ENCODE data around the gene LARP1B.

LARP1B gene

DNA sequence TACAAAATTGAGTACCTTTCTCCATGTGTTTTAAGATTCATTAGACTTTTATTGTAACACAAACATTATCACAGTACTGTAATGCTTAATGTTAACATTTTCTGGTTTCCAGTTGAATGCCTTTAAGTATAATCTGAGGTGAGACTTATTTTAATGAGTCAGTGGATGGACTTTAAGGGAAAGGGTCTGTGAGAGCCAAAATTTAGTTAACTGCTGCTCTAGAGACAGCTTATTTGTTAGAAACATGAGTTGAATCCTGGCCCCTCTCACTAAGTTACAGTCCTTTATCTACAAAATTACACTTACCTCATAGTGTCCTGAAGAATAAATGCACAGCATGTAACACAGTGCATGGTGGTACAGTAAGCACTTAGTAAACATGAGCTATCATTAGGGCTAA, 160.5 kb downstream of the LARP1B start:
- no peaks in the 10 kb centered on the region for H3K27me3 ChIP-seq (ENCODE audit: control insufficient read depth, insufficient read depth, low read length)
- no peak overlapping the region for H3K4me3 ChIP-seq (ENCODE audit: low read length)
- H3K27ac ChIP-seq (ENCODE audit: low read length), result no peak overlapping the region
- DNase-seq (ENCODE audit: low read depth, low spot score), result no peak
- H3K4me1 ChIP-seq (ENCODE audit: control insufficient read depth, insufficient read depth, low read length), result no peaks in the 10 kb centered on the region
- no peaks in the 10 kb centered on the region for H3K9me3 ChIP-seq (ENCODE audit: control insufficient read depth, insufficient read depth, low read length)
- H3K36me3 ChIP-seq (ENCODE audit: control insufficient read depth, insufficient read depth, low read length), result no peaks in the 10 kb centered on the region

DNA sequence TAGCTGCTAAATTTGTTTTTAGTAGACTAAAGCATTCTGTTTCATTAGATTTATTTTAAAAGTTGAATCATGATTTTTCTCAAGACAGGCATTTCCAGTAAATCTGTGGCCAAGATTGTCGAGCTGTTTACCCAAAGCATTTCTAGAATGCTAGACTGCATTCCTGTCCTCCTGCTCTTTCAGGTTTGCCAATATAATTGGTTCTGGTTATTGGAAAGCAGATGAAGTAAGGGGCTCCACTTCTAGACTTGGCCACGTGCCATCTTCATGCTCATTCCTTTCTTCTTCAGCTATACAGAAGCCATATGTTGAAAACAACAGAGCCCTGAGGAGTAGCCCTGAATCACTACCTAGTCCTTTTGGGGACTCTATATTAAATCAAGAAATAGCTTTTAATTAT, 164.0 kb downstream of the LARP1B start:
- H3K4me1 ChIP-seq (ENCODE audit: control insufficient read depth, insufficient read depth, low read length), result no peaks in the 10 kb centered on the region
- no peaks in the 10 kb centered on the region for H3K36me3 ChIP-seq (ENCODE audit: control insufficient read depth, insufficient read depth, low read length)
- H3K27me3 ChIP-seq (ENCODE audit: control insufficient read depth, insufficient read depth, low read length), result no peaks in the 10 kb centered on the region
- H3K27ac ChIP-seq (ENCODE audit: low read length), result no peak overlapping the region
- no peak overlapping the region for H3K4me3 ChIP-seq (ENCODE audit: low read length)
- no CpG with 5 or more reads among the region's 2 CpGs for WGBS (ENCODE audit: insufficient coverage, insufficient read length)
- no peaks in the 10 kb centered on the region for H3K9me3 ChIP-seq (ENCODE audit: control insufficient read depth, insufficient read depth, low read length)
- no peak for DNase-seq (ENCODE audit: low read depth, low spot score)

DNA sequence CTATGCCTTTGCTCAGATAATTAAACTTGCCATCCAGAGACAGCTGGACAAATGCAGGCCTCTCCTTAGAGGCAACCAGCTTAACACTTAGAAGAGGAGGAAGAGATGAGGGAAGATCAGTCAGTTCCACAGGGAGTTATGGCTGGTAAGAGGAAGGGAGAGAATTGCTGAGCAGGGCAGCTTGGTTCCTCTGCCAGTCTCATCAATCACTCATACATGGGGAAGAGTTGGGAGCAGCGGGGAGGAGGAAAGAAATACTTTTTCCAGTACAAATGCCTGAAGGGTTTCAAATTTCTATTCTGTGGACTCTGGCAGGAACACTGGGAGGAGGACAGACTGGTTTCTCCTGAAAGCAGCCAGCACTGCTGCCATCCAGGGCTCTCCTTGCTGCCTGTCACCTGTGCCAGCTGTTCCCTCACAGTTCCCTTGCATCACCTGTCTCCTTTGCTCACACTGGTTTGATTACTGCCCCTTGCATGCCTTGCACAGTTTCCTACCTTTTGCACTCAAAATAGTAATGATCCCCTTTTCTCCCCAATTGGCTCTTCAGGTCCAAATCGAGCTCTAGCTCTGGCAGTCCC, 167.0 kb downstream of the LARP1B start:
- H3K27ac ChIP-seq (ENCODE audit: low read length), result no peak overlapping the region
- WGBS (ENCODE audit: insufficient coverage, insufficient read length), result no CpG with 5 or more reads among the region's 2 CpGs
- no peak for DNase-seq (ENCODE audit: low read depth, low spot score)

DNA sequence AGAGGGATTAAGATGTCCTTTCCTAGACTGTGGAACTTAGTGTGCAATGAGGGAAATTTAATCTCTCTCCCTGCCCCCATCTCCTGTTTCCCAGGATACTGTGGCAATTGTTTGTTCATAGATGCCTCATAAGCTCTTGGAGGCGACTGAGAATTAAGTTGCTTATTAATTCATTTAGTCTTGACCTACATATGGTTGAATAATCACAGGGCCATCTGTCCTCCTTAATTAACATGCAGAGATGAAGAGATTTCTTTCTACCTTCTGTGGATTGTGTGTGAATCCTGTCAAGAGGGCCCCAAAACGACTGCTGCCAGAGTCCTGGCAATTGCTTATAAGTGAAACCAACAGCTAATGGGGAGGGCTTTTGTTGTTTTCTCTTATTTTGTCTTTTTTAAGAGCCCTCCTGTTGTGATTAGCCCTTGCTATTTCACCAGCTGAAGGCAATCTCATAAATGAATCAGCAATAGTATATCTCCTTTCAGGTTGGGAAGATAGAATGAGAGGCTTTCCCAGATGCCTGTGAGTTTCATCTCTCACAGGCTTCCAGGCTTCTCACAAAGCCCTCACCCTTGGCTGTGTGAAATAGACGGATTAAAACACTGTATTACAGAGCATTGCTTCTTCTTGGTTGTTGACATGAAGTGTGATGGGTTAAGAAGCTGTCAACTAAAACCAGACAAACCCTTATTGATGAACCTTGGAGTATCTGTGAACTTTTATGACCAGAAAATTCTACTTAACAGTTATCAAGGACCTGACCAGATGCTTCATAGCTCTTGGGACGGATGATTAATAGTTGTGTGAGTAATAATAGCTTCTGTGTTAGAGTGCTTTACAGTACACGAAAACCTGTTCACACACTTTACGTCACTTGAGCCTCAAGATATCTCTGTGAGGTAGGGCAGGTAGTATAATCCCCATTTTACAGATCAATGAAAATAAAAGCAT, 168.0 kb downstream of the LARP1B start:
- DNase-seq (ENCODE audit: low read depth, low spot score), result no peak
- Histone ChIP-seq H3K27me3 (ENCODE audit: control insufficient read depth, insufficient read depth, low read length) (no peaks in the 10 kb centered on the region), H3K36me3 (ENCODE audit: control insufficient read depth, insufficient read depth, low read length) (no peaks in the 10 kb centered on the region), H3K4me3 (ENCODE audit: low read length) (no peak overlapping the region), H3K4me1 (ENCODE audit: control insufficient read depth, insufficient read depth, low read length) (no peaks in the 10 kb centered on the region), H3K9me3 (ENCODE audit: control insufficient read depth, insufficient read depth, low read length) (no peaks in the 10 kb centered on the region), H3K27ac (ENCODE audit: low read length) (no peak overlapping the region)
- WGBS (ENCODE audit: insufficient coverage, insufficient read length), result no CpG with 5 or more reads among the region's 6 CpGs

More for the DNA sequence above, 167.0 kb downstream of the LARP1B start:
- H3K36me3 ChIP-seq (ENCODE audit: control insufficient read depth, insufficient read depth, low read length), result no peaks in the 10 kb centered on the region
- no peaks in the 10 kb centered on the region for H3K4me1 ChIP-seq (ENCODE audit: control insufficient read depth, insufficient read depth, low read length)
- no peaks in the 10 kb centered on the region for H3K9me3 ChIP-seq (ENCODE audit: control insufficient read depth, insufficient read depth, low read length)
- H3K27me3 ChIP-seq (ENCODE audit: control insufficient read depth, insufficient read depth, low read length), result no peaks in the 10 kb centered on the region
- no peak overlapping the region for H3K4me3 ChIP-seq (ENCODE audit: low read length)

DNA sequence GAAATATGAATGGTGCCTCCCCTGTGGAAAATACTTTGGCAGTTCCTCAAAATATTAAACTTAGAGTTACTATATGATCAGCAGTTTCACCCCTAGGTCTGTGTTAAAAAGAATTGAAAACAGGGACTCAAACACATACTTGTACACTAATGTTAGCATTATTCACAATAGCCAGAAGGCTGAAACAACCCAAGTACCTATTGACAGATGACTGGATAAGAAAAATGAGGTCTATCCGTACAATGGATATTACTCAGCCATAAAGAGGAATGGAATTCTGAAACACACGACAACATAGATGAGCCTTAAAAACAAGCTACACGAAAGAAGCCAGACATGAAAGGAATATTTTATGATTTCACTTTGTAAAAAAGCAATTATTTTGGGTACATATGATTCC, 171.6 kb downstream of the LARP1B start:
- Histone ChIP-seq H3K27ac (ENCODE audit: low read length) (no peak overlapping the region), H3K4me3 (ENCODE audit: low read length) (no peak overlapping the region), H3K36me3 (ENCODE audit: control insufficient read depth, insufficient read depth, low read length) (no peaks in the 10 kb centered on the region), H3K27me3 (ENCODE audit: control insufficient read depth, insufficient read depth, low read length) (no peaks in the 10 kb centered on the region), H3K4me1 (ENCODE audit: control insufficient read depth, insufficient read depth, low read length) (no peaks in the 10 kb centered on the region), H3K9me3 (ENCODE audit: control insufficient read depth, insufficient read depth, low read length) (no peaks in the 10 kb centered on the region)
- DNase-seq (ENCODE audit: low read depth, low spot score), result no peak
- WGBS (ENCODE audit: insufficient coverage, insufficient read length), result no CpG with 5 or more reads among the region's 3 CpGs

DNA sequence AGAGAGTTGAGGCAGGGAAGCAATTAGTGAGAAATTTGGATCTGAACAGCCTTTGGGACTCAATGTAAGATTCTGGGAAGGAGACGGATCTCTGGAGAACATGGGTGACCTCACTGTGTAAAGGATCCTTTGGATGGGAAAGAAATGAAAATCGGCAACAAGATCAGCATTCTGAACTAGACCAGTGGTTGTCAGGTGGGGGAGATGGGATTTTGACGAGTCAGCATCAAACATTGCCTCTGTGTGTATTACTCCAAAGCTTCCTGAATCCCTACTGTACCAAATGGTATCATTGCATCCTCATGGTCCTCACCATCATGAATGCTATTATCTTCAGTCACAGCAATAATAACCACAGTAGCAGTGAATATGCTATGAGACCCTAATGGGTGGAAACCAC, 173.7 kb downstream of the LARP1B start:
- no peak for DNase-seq (ENCODE audit: low read depth, low spot score)
- WGBS (ENCODE audit: insufficient coverage, insufficient read length), result no CpG with 5 or more reads among the region's 3 CpGs

DNA sequence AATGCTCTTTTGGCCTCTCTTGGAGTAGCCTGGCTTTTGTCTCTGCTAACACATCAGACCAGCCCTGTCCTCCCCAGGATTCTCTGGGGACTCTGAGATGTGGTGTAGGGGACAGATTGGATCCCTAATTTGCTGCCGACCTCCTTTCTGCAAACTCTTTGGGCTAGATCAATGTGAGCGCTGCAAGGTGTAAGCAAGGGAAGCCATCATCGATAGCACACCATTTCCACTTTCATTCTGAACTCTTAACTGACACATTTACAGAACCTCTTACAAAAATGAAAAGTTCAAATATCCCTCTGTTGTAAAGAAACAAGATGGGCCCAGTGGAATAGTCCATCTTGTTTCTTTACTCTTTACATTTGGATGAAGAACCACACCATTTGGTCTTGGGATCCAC, 179.9 kb downstream of the LARP1B start:
- no peak for DNase-seq (ENCODE audit: low read depth, low spot score)
- Histone ChIP-seq H3K27me3 (ENCODE audit: control insufficient read depth, insufficient read depth, low read length) (no peaks in the 10 kb centered on the region), H3K4me3 (ENCODE audit: low read length) (no peak overlapping the region), H3K27ac (ENCODE audit: low read length) (no peak overlapping the region), H3K4me1 (ENCODE audit: control insufficient read depth, insufficient read depth, low read length) (no peaks in the 10 kb centered on the region), H3K9me3 (ENCODE audit: control insufficient read depth, insufficient read depth, low read length) (no peaks in the 10 kb centered on the region; the same call in 1 of the 2 replicates), H3K36me3 (ENCODE audit: control insufficient read depth, insufficient read depth, low read length) (no peaks in the 10 kb centered on the region)
- no CpG with 5 or more reads among the region's 3 CpGs for WGBS (ENCODE audit: insufficient coverage, insufficient read length)

More for the DNA sequence above, 173.7 kb downstream of the LARP1B start:
- no peak overlapping the region for H3K4me3 ChIP-seq (ENCODE audit: low read length)
- H3K9me3 ChIP-seq (ENCODE audit: control insufficient read depth, insufficient read depth, low read length), result no peaks in the 10 kb centered on the region
- no peaks in the 10 kb centered on the region for H3K27me3 ChIP-seq (ENCODE audit: control insufficient read depth, insufficient read depth, low read length)
- H3K4me1 ChIP-seq (ENCODE audit: control insufficient read depth, insufficient read depth, low read length), result no peaks in the 10 kb centered on the region
- H3K27ac ChIP-seq (ENCODE audit: low read length), result no peak overlapping the region
- H3K36me3 ChIP-seq (ENCODE audit: control insufficient read depth, insufficient read depth, low read length), result no peaks in the 10 kb centered on the region

DNA sequence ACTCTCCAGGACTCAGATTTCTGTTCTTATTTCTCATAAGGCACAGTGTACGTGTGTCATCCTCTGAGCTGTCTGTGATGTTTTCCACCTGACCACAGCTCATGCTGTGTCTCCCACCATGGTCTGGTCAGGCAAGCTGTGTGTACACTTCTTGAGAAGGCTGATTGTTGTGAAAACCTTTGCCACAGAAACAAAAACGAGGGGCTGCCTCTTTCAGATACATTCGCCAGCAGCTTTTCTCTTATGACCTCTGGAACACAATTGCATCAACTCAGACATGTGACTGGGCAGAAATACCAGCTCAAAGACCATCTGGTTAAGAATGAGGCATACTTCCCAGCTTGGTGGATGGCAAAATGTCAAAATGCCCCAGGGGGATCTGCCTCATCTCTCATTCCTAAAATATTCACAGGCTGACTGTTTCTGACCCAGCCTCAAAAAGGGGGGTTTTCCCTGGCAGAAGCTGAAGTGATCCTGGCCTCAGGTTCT, 180.4 kb downstream of the LARP1B start:
- H3K27me3 ChIP-seq (ENCODE audit: control insufficient read depth, insufficient read depth, low read length), result no peaks in the 10 kb centered on the region
- no peaks in the 10 kb centered on the region for H3K4me1 ChIP-seq (ENCODE audit: control insufficient read depth, insufficient read depth, low read length)
- no peak overlapping the region for H3K4me3 ChIP-seq (ENCODE audit: low read length)
- no CpG with 5 or more reads among the region's 3 CpGs for WGBS (ENCODE audit: insufficient coverage, insufficient read length)
- no peaks in the 10 kb centered on the region for H3K36me3 ChIP-seq (ENCODE audit: control insufficient read depth, insufficient read depth, low read length)
- H3K9me3 ChIP-seq (ENCODE audit: control insufficient read depth, insufficient read depth, low read length), result no peaks in the 10 kb centered on the region; the same call in 1 of the 2 replicates
- no peak for DNase-seq (ENCODE audit: low read depth, low spot score)
- no peak overlapping the region for H3K27ac ChIP-seq (ENCODE audit: low read length)

DNA sequence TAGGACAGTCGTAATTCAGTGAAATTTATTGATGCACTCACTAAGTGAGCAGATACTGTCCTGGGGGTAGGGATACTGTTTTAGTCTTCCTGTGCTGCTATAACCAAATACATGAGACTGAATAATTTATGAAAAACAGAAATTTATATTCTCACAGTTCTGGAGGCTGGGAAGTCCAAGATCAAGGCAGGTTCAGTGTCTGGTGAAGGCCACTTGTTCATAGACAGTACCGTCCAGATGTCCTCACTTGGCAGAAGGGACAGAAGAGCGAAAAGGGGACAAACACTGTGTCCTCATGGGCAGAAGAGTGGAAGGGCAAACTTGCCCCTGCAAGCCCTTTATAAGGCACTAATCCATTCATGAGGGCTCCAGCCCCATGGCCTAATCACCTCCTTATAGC, 180.9 kb downstream of the LARP1B start:
- Histone ChIP-seq H3K9me3 (ENCODE audit: control insufficient read depth, insufficient read depth, low read length) (no peaks in the 10 kb centered on the region; the same call in 1 of the 2 replicates), H3K27ac (ENCODE audit: low read length) (no peak overlapping the region), H3K4me3 (ENCODE audit: low read length) (no peak overlapping the region), H3K36me3 (ENCODE audit: control insufficient read depth, insufficient read depth, low read length) (no peaks in the 10 kb centered on the region), H3K4me1 (ENCODE audit: control insufficient read depth, insufficient read depth, low read length) (no peaks in the 10 kb centered on the region), H3K27me3 (ENCODE audit: control insufficient read depth, insufficient read depth, low read length) (no peaks in the 10 kb centered on the region)
- WGBS (ENCODE audit: insufficient coverage, insufficient read length), result no CpG with 5 or more reads among the region's 3 CpGs
- DNase-seq (ENCODE audit: low read depth, low spot score), result no peak

DNA sequence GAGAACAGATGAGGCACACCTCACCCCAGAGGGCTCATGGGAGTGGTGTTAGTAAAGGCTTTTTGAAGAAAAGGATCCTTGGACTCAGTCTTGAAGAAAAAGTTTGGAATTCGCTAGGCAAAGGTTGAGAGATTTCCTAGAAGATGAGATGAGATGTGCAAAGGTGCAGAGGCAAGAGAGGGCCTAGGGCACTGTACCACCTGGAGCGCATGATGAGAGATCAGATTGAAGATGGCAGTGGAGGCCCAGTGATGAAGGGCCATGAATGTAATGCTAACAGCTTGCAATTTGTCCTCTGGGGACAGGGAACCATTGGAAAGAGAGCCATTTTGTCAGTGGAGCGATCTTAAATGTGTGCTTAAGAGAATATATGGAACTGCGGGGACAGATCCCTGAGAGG, 181.5 kb downstream of the LARP1B start:
- no peaks in the 10 kb centered on the region for H3K27me3 ChIP-seq (ENCODE audit: control insufficient read depth, insufficient read depth, low read length)
- no peak overlapping the region for H3K27ac ChIP-seq (ENCODE audit: low read length)
- WGBS (ENCODE audit: insufficient coverage, insufficient read length), result no CpG with 5 or more reads among the region's 4 CpGs
- H3K36me3 ChIP-seq (ENCODE audit: control insufficient read depth, insufficient read depth, low read length), result no peaks in the 10 kb centered on the region
- no peaks in the 10 kb centered on the region; the same call in 1 of the 2 replicates for H3K9me3 ChIP-seq (ENCODE audit: control insufficient read depth, insufficient read depth, low read length)
- H3K4me1 ChIP-seq (ENCODE audit: control insufficient read depth, insufficient read depth, low read length), result no peaks in the 10 kb centered on the region
- H3K4me3 ChIP-seq (ENCODE audit: low read length), result no peak overlapping the region
- DNase-seq (ENCODE audit: low read depth, low spot score), result no peak
